Fibroblast of skin of back (primary cell): ENCODE data around the gene NT5C1A.

Experiments used
- DNase-seq: peaks from one replicate; pipeline ENCODE4 v3.0.0-alpha.2; 2013

Gene NT5C1A

GRCh38 chr1:39659110-39659509 is 12.8 kb downstream of the NT5C1A start:
- DNase-seq: no peak

- DNase-seq: peak; percentile 68
These were observed 13.9 kb downstream of the NT5C1A start for GRCh38 chr1:39657923-39658485.

GRCh38 chr1:39657402-39657801 is 14.5 kb downstream of the NT5C1A start:
- DNase-seq: peak; percentile 83

- DNase-seq: no peak
These were observed 15.5 kb downstream of the NT5C1A start for GRCh38 chr1:39656391-39656790.

- DNase-seq: no peak
These were observed 16.2 kb downstream of the NT5C1A start for GRCh38 chr1:39655578-39656268.

- DNase-seq: no peak
These were observed 17.6 kb downstream of the NT5C1A start for GRCh38 chr1:39654291-39654690.

- peak; percentile 74 for DNase-seq
These were observed 18.3 kb downstream of the NT5C1A start for GRCh38 chr1:39653546-39654031.

GRCh38 chr1:39652554-39652953 is 19.4 kb downstream of the NT5C1A start:
- peak; percentile 69 for DNase-seq

GRCh38 chr1:39652105-39652504 is 19.8 kb downstream of the NT5C1A start:
- DNase-seq: no peak

GRCh38 chr1:39650431-39650830 is 21.5 kb downstream of the NT5C1A start:
- DNase-seq: no peak

GRCh38 chr1:39649636-39650185 is 22.2 kb downstream of the NT5C1A start:
- no peak for DNase-seq

- no peak for DNase-seq
These were observed 23.4 kb downstream of the NT5C1A start for GRCh38 chr1:39648496-39648895.

GRCh38 chr1:39647247-39647646 is 24.7 kb downstream of the NT5C1A start:
- DNase-seq: no peak

GRCh38 chr1:39646232-39647081 is 25.4 kb downstream of the NT5C1A start:
- peak; percentile 92 for DNase-seq

GRCh38 chr1:39645411-39646043 is 26.4 kb downstream of the NT5C1A start:
- no peak for DNase-seq

- no peak for DNase-seq
These were observed 28.2 kb downstream of the NT5C1A start for GRCh38 chr1:39643705-39644104.

- DNase-seq: peak; percentile 80
These were observed 29.1 kb downstream of the NT5C1A start for GRCh38 chr1:39642796-39643195.

- DNase-seq: peak; percentile 28
These were observed 31.0 kb downstream of the NT5C1A start for GRCh38 chr1:39640861-39641260.

GRCh38 chr1:39639305-39640130 is 32.4 kb downstream of the NT5C1A start, which contains the start of gene HEYL:
HEYL (minus strand) TSS chr1:39639643; CDS start chr1:39639625, 18 bp downstream.
- peak; percentile 58 for DNase-seq

GRCh38 chr1:39638965-39639304 is 33.0 kb downstream of the NT5C1A start:
- no peak for DNase-seq

GRCh38 chr1:39637361-39637760 is 34.5 kb downstream of the NT5C1A start:
- no peak for DNase-seq

GRCh38 chr1:39635871-39636210 is 36.1 kb downstream of the NT5C1A start:
- no peak for DNase-seq
